Measurements from ENCODE around the gene SLC26A6.

The SLC26A6 gene

GRCh38 chr3:48599077-48599501 is 36.2 kb downstream of the SLC26A6 start:
- DNase-seq (ENCODE audit: low read depth) = no peak

- DNase-seq (ENCODE audit: low read depth) = no peak
These were observed 36.8 kb downstream of the SLC26A6 start for GRCh38 chr3:48598323-48599076.

- DNase-seq (ENCODE audit: low read depth) = no peak
These were observed 37.9 kb downstream of the SLC26A6 start for GRCh38 chr3:48597408-48597800.

DNA sequence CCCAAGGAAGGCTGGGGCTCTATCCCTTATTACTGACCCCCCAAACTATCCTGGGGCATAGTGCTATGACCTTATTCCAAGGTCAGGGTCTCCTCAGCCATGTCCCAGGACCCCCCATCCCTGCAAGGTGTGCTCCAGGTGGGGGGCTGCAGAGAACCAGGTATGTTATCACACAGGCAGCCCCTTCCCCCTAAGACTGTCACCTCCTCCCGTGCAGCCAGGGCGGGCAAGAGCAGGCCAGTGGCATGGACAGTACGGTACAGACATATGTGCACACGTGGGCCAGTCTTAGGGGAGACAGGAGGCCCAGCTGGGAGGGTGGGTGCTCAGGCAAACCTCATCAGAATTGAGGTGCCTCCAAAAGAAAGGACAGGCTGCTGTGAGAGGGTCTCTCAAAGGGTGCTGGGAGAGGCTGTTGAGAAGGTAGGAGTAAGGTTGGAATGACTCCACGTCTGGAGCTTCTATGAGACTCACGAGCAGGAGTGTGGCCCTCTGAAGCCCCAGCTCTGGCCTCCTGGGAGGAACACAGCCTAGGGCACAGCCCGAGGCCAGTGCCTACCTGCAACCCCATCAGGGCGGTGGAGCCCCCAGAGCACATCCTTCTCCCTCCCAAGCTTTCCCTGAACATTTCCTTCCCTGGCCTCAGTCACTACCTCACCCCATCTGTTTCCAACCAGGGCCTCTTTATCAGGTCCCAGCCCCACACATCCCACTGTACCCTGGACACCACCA is 38.4 kb downstream of the SLC26A6 start:
- no peak for DNase-seq (ENCODE audit: low read depth)

- DNase-seq (ENCODE audit: low read depth) = no peak
These were observed 39.1 kb downstream of the SLC26A6 start for GRCh38 chr3:48596157-48596556.

DNA sequence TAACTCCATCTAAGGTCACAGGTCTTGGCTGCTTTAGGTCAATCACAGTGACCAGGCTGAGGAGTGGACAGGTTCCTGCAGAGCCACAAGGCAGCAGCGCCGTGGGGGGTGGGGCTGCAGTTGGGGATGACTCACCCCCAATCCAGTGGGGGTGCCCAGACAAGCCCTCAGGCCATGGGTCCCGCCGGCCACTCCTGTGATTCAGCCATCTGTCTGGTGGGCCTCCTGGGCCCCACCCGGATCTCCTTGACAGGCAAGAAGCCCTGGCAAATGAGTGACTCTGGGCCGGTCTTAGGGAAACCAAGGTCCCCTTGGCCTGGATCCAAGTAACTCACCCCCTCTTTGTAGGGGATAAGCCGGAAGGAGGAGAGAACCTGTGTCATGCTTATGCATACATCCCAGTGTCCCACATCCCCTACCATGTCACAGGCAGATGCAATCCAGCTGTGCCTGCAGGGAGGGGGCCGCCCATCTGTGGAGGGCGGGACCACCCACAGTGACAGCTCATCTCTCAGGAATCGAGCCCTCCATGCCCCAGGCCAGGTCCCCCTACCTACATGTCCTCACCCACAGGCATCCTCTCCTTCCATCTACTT is 39.6 kb downstream of the SLC26A6 start:
- no peak for DNase-seq (ENCODE audit: low read depth)

DNA sequence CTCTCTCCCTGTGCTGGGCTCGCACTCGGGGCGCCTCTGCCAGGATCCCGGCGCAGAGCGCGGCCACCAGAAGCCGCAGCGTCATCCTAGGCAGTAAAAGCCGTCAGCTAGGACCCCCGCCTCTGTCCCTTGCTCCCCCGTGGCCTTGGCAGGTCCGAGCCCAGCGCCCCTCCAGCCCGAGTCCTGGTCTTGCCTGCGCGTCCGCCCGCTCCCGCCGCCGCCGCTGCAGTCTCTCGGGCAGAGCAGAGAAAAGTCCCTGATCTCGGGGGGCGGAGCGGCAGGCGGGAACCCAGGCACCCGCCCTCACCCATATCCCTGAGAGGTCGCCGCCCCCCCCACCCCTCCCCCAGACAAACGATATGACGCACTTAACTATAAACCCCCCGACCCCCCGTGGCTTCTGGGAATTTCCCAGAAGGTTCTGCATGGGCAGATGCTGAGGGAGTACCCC is 40.2 kb downstream of the SLC26A6 start, which contains the start of gene COL7A1:
Gene COL7A1 (minus strand): TSS at position 255 of the 451 bp plus-strand sequence. CDS start 170 bp downstream, at position 85.
- no peak for DNase-seq (ENCODE audit: low read depth)

DNA sequence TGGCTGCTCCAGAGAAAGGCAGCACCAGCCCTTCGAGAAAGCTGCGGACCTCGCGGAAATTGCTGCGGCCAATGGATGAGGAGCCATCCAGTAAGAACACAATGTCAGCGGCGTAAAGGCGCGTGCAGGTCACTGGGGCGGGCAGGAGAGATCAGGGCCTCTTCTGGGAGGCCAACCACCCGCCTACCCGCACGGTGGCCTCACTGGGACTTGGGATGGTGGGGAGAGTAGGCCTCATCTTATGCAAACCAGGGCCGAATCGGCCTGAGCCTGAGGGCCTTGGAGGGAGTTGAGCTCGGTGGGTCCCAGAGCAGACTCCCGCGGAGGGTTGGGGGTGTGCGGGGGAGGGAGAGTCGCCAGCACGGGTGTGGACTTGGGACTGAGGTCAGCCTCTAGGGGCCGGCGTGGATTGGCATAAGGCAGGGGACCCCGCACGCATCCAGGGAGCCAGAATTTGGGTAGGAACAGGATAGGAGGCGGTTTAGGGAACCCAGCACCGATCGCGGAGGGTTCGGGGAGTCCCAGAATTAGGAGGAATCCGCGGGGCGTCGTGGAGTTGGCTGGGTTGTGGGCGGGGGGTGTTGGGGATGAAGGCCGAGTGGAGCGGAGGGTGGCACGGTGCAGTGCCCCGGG is 40.7 kb downstream of the SLC26A6 start:
- no peak for DNase-seq (ENCODE audit: low read depth)

- DNase-seq (ENCODE audit: low read depth) = no peak
These were observed 41.9 kb downstream of the SLC26A6 start for GRCh38 chr3:48593337-48593736.

DNA sequence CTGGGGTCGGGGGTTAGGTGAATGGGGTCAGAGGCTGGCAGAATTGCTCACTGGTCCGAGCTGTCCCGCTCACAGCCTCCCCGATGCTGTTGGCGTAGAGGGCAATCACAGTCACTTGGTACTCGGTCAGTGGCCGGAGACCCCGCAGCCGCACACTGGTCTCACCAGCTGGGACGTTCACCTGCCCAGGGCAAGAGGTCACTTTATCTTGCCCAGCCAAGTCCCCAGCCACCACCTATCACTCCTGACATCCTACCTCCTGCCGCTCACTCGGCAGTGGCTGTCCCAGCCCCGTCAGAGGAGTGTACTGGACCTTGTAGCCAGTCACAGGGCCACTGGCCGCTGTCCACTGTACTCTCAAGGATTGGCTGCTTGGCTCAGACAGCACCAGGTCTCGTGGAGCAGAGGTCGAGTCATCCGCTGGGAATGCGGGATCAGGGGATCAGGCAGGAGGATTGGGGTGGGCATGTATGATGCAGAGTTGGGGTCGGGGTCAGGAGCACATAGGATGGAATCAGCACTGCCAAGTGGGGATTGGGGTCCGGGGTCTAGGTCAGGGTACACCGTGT is 42.7 kb downstream of the SLC26A6 start:
- DNase-seq (ENCODE audit: low read depth) = no peak

GRCh38 chr3:48591886-48592518 is 43.3 kb downstream of the SLC26A6 start:
- DNase-seq (ENCODE audit: low read depth) = no peak

DNA sequence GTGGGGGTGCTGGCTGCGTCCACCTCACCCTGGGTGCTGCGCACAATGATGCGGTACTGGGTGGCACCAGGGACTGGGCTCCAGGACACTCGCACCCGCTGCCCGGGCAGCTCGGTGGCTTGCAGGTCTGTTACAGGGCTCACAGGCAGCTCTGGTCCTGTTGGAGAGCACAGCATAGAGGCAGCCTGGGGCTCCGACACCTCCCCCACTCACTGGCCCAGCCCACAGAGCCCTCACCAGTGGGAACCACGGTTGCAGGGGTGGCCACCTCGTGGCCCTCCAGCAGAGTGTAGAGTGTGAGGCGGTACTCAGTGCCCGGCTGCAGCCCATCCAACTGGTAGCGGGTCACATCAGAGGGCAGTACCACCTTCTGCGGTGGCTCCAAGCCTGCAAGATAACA is 43.8 kb downstream of the SLC26A6 start:
- DNase-seq (ENCODE audit: low read depth) = no peak

GRCh38 chr3:48588230-48588629 is 47.0 kb downstream of the SLC26A6 start:
- DNase-seq (ENCODE audit: low read depth) = no peak

DNA sequence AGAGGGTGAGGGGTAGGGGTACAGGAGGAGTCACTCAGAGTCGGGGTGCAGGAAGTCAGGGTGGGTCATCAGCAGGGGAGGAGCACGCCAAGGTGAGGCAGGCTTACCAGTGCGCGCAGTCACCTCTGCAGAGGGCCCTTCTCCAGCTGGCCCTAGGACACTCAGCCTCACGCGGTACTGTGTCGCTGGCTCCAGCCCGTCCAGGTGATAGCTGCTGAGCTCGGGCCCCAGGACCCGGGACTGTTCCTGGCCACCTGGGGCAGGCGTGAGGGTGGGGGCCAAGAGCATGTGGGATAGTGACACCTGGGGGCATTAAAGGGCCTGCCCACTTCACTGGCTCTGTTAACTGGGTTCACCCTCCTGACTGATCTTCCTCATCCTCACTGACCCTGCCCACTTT is 47.6 kb downstream of the SLC26A6 start:
- DNase-seq (ENCODE audit: low read depth) = no peak

DNA sequence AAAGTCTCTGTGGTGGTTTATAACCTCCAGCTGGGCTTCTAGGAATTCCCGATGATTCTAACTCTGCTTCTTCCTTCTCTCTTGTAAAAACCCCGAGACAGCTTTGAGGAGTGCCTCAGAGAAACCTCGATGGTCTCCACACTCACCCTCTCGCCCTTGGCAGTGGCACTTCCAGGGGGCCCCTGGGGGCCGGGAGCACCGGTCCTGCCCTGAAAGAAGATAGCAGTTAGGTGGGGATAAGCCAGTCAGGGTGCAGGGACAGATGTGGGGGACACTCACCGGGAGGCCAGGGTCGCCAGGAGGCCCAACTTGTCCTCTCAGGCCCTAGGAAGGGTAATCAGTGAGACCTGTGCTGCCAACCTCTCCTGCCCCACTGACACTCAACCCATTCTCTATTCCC is 49.9 kb downstream of the SLC26A6 start:
- no peak for DNase-seq (ENCODE audit: low read depth)

DNA sequence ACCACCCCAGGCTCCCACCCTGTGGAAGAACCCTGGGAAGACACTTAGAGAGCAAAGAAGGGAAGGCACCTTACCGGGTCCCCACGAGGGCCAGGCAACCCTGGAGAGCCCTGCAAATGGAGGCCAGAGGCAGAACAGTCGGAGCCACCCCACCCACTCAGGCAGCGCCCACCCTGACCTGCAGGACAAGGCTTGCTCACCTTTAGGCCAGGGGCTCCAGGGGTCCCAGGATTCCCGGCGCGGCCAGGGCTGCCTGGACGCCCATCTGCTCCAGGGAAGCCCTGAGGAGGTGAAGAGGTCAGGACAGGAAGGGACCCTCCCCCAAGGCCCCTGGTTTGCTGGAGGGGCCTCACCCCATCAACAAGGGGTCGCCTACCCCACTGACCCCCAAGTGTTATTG is 50.4 kb downstream of the SLC26A6 start:
- no peak for DNase-seq (ENCODE audit: low read depth)

GRCh38 chr3:48581621-48582481 is 53.4 kb downstream of the SLC26A6 start:
- DNase-seq (ENCODE audit: low read depth) = no peak

DNA sequence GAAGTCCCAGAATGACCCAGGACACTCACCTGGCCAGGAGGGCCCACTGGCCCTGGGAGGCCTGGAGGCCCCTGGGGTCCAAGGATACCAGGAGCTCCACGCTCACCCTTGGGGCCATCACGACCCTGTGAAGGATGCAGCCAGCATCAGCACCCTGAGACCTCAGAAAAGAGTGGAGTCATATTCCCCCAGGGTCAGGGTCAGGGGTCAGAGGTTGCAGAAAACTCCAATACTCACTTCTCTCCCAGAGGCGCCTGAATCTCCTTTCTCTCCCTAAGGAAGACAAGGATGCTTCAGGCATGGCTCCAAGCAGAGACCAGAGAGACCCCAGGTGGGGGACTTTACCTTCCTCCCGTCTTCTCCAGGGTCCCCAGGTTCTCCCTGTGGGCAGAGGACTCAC is 58.6 kb downstream of the SLC26A6 start:
- DNase-seq (ENCODE audit: low read depth) = no peak

Data from T follicular helper cell (primary cell).